ENCODE data around the gene DOLK. TPM values are rescaled to one million over a fixed set of nuclear protein-coding genes. Genes with fewer than 3 reads are reported as not detected.
A peak's percentile ranks its signal among the peaks of the same experiment; 100 is the strongest.

DOLK gene
- total and polyA plus RNA-seq, 10 of the 15 experiments (the other 5 are each of a cell fraction or from before 2014, with no cell fraction given): 1.9 to 18.2 (median 9.1) TPM

- TF ChIP-seq POLR2AphosphoS5 (IDR thresholded peaks at IDR 0.05; ENCODE audit: low read length) (peak; percentile 95), E2F4 (IDR thresholded peaks at IDR 0.05; ENCODE audit: low read depth, low read length) (no peak), BRCA1 (IDR thresholded peaks at IDR 0.05; ENCODE audit: low read depth, low read length) (no peak), ZNF622 (IDR thresholded peaks at IDR 0.05) (no peak), NR2C2 (IDR thresholded peaks at IDR 0.05; ENCODE audit: borderline replicate concordance, control insufficient read depth, insufficient read length, low read depth) (no peak), SMAD1 (IDR thresholded peaks at IDR 0.05; ENCODE audit: low read depth, partially characterized antibody) (no peak), TARDBP (IDR thresholded peaks at IDR 0.05; ENCODE audit: borderline replicate concordance) (no peak; the same call in 1 of the 2 replicates), ELK1 (IDR thresholded peaks at IDR 0.05; ENCODE audit: low read depth, low read length) (no peak), POLR2A (IDR thresholded peaks at IDR 0.05; ENCODE audit: low read depth, low read length) (peak; percentile 99), YY1 (IDR thresholded peaks at IDR 0.05; ENCODE audit: low read depth, low read length) (peak; percentile 99), CHD2 (IDR thresholded peaks at IDR 0.05; ENCODE audit: borderline replicate concordance, low read depth, low read length) (peak; percentile 51; the same call in 1 of the 2 replicates), NKRF (conservative IDR thresholded peaks at IDR 0.05) (peak; percentile 50; the same call in 1 of the 2 replicates), ZBTB11 (CRISPR knock-in tag; IDR thresholded peaks at IDR 0.05) (peak; percentile 71), CBX3 (IDR thresholded peaks at IDR 0.05; ENCODE audit: borderline replicate concordance, low read depth) (no peak), HDGF (IDR thresholded peaks at IDR 0.05) (peak; percentile 63), ZBTB33 (IDR thresholded peaks at IDR 0.05) (no peak), SREBF2 (IDR thresholded peaks at IDR 0.05; ENCODE audit: low read length) (no peak), ZNF207 (IDR thresholded peaks at IDR 0.05; ENCODE audit: borderline replicate concordance) (peak; percentile 66; the same call in 1 of the 2 replicates), HDAC6 (IDR thresholded peaks at IDR 0.05; ENCODE audit: unreplicated experiment) (peak; percentile 44), ZSCAN29 (IDR thresholded peaks at IDR 0.05) (no peak), SRF (IDR thresholded peaks at IDR 0.05; ENCODE audit: low read depth in 2 of 2, low read length in 2 of 2) (peak in 1 of 2 experiments; percentile 12; a peak in 1 of 4 replicates), NRF1 (conservative IDR thresholded peaks at IDR 0.05; ENCODE audit: low read depth, low read length) (no peak)
Observed at GRCh38 chr9:128947527-128948301, at the start of gene DOLK, which contains the start of gene NUP188 (continued).
